DND-41 (cell line): ENCODE measurements around the gene PTPRE.

Experiments used
- CTCF ChIP-seq: IDR thresholded peaks from 2 replicates; pipeline ENCODE4 v1.5.1; 2012; ENCODE audit warnings: borderline replicate concordance, low read length, moderate library complexity, mild to moderate bottlenecking; ENCODE audit not compliant: poor library complexity, severe bottlenecking; ENCODE audit errors: extremely low read depth
- EZH2 ChIP-seq: IDR thresholded peaks from 3 replicates; pipeline ENCODE4 v1.6.1; 2012; ENCODE audit warnings: borderline replicate concordance, low read depth, mild to moderate bottlenecking, moderate library complexity, low read length, inconsistent platforms; ENCODE audit not compliant: severe bottlenecking

GRCh38 chr10:128007971-128008370, 101.1 kb downstream of the PTPRE start:
- no peak for TF ChIP-seq CTCF
- no peak for TF ChIP-seq EZH2
